GM21723 (cell line): ENCODE data around the gene ABLIM3.

Source experiments
- ATAC-seq: cut with Tn5 transposase; IDR thresholded peaks from one replicate; pipeline ENCODE4 v1.9.1; 2021; ENCODE audit warnings: mild to moderate bottlenecking, moderate library complexity; ENCODE audit not compliant: unreplicated experiment

ABLIM3 gene

DNA sequence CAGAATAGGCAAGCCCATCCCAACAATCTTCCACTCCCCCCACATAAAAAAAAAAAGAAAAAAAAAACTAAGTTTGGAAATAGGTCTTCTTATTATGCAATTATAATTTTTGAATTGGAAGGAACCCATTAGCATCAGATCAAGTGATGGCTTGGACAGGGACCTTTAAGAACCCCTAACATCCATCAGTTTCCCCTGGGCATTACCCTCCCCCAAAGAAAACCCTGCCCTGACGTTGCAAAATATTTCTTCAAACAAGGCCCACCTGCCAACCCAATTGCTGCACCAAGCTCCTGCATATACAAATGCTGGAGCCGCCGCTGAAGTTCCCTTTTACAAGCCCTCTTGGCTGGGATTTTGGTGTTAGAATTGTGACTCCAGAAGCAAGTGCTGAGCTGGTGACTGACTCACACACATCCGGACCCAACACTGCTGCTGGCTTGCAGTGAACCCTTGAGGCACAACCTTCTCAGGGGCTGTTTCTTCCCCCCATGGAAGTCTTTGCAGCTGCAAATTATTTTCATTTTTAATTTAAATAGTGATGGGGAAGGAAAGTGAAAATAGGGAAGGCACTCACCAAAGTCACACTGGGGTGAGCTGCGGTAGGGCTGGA, 74.3 kb downstream of the ABLIM3 start:
- ATAC-seq: no peak

DNA sequence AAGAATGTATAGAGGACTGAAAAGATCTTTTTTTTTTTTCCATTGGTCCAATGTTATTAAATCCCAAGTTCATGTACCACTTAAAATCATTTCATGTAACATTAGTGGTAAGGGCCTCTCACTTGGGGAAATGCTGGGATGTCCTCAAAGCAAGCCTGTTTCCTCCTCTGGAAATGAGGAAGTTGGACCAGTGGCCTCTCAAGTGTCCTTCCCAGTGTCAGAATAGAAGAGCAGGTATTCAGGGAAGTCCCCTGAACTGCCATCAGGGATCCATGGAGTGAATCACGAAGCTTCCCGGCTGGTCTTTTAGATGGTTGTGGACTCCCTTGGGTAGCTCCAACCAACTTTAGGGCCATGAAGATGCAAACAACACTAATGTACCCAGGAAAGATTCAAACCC, 75.2 kb downstream of the ABLIM3 start:
- no peak for ATAC-seq

DNA sequence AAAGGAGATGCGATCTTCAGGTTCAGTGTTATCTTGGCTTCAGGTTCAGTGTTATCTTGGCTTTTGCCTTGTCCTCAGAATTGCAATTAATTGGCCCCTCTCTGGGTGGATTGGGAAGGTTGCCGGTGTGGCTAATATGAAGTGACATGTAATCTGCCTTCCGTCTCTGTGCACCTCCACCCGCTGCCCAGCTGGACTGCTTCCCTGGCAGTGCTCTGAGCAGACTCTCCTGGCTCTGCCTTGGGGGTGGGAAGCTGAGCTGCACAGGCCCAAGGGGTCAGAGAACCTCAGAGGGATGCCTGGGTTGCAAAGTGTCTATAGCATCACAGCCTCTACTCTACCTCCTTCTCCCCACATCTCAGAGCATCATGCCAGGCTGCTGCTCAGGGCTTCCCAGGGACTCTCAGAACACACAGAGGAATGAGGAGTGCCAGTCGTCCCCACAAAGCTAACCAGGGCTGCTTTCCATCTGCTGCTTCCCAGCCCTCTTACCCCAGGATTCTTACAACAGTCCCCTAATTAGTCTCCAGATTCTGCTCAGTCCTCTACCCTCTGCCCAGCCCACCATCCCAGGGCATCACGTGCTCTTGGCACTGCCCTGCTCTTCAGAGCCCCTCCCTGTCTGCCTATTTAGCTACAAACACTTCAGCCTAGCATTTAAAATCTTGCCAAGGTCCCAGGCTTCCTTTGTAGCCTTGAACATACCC, 76.0 kb downstream of the ABLIM3 start:
- no peak for ATAC-seq

DNA sequence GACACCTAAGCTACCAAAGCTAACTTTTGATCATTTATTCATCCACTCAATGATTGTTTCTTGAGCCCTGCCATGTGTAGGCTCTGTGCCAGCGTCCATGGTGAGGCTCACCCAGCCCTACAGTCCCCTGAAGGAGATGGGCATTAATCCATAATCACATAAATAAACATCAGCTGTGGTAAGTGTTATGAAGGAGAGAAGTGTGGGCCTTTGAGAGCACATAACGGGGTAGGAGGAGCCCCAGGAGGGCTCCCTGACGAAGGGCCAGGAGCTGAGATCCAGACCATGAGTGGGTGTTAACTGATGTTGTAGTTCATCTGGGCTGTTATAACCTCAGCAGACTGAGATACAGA, 76.5 kb downstream of the ABLIM3 start:
- ATAC-seq: no peak

DNA sequence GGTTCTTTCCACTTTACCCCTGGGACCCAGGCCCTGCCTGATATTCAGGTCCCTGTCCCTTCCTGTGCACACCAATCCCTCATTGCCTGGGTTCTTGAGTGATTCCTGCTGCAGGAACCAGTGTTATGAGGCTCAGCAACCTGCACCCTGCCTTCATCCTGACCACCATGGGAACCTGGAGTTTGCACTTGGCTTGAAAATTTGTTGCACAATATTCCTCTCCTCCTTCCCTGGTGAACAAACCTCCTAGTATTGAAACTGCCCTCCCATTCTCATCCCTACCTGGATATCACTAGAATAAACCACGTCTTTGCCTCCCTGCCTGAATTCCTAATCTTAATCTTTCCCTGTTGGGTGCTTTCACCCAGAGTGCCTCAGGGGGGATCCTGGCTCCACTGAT, 78.3 kb downstream of the ABLIM3 start:
- no peak for ATAC-seq

DNA sequence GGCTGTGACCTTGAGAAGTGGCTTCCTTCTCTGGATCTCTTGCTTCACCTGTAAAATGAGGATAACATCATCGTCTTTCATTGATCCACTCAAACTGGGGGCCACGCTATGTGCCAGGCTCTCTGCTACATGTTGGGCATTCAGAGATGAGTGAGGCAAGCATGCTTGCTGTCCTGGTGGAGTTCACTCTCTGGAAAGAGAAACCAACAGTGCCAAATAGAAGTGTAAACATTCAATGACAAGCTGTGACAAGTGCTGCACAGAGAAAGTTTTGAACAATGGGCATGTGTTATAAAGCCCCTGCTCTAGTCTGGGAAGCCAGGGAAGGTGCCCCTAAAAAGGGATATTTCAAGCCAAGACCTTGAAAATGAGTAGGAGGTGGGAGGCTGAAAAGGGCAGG, 79.5 kb downstream of the ABLIM3 start:
- no peak for ATAC-seq

DNA sequence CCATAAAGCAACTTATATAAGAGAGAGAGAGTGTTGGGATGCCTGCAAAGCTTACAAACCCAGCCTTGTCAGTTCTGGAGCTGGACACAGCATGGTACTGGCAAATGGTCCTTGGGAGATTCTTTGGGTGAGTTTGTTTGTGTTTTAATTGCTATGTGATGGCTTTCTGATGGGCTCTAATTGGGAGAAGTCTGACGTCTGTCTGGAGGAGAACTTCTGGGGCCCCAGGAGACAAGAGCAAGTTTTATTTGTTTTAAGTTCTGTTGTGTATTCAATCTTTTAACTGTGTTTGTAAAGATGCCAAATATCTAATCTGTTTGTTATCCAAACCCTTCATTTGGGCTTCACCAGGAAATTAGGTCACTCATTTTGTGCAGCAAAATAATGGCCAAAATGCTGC, 80.0 kb downstream of the ABLIM3 start:
- no peak for ATAC-seq

DNA sequence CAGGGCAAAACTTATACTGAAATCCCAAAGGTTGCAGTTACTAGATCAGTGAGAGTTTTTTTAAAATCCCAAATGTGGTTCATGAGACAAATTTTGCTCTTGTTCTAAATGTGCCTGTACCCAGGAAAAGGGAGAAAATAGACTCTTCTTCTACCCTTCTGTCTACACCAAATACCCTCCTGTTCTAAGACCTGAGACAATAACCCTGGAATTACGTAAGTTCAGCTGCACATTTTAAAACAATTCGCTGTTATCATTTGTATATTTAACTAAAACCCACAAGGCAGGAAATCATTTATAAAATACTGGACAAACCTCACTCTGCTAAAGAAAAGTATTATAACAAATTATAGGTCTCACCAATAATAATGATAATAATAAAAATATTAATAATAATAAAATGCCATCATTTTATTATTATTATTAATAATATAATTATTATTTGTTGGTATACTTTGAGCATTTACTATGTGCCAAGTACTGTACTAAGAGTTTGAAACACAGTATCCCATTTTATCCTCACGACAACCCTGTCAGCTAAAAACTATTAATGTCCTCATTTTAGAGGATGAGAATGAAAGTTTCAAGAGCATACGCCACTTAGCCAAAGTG, 80.5 kb downstream of the ABLIM3 start:
- ATAC-seq: no peak

DNA sequence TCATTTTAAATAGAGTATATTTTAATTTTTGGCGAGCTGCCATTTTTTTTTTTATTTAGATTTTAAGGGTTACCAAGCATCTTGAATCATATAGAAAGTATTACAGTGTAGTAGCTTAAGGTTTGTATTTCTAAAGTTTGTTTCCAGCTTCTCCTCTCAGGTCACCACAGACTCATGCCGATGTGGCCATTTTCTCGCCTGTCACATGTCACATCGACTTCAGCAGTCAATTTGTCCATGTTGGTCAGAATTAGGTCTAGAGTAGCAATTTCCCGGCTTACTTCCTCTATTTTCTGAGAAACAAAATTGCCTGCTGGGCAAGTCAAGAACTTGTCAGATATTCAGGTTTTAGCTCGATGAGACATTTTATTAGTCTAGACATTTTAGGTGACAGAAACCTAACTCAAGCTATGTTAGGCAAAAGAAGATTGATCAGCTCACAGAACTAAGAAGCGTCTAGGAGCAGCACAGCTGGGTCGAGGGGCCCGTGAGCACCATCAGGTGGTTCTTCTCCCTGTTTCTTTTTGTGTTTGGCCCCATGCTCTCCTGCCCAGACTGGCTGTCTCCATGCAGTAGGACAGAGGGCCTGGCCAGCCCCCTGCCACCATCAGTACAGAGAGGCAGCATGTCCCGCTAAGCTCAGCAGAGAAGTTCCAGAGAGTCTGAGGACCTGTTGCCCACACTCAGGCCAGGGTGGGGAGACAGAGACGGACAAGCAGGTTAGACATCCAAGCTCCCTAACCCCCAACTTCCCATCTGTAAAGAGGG, 82.0 kb downstream of the ABLIM3 start:
- ATAC-seq: no peak

DNA sequence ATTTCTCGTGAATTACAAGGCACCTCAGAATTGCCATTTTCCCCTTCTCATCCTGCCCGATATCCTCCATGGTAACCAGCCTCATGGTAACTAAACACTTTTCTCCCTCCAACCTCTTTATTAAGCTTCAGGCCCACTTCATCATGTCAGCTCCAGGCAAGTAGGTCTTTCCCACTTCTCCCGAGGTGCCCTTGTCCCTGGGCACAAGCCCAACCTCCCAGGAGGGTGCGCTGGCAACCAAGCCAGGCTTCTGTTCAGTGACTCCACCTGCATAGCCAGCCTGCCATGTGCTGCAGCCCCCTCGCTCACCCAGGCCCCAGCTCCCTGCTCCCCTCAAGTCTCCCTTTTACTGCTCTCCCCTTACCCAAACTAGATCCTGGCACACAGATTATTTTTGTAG, 83.0 kb downstream of the ABLIM3 start:
- no peak for ATAC-seq

DNA sequence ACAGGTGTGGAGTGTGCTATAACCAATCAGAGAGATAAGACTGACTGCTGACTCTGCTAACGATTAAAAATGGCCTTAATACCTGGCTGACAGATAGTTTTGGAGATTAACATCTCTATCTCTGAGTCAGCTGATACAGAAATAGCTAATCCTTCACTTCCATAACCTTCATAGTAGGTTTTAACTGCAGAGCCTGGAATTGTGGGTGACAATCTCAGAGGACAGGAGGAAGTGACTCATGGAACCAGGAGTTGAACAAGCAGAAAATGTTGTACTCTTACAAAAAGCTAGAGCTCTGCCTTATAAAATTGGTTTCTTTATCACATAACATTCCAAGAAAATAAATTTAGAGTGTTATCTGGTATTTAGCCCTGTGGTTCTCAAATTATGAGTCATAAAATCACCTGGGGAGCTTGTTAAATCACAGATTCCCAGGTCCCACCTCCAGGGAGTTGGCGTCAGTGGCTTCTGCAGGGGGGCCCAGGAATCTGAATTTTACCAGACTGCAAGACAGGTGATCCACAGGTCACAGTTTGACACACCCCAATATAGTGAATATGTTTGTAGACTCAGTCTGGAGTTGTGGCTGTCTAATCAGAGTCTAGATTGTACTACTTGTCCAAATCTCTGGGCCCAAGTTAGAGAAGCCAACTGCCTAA, 86.0 kb downstream of the ABLIM3 start:
- ATAC-seq: no peak

DNA sequence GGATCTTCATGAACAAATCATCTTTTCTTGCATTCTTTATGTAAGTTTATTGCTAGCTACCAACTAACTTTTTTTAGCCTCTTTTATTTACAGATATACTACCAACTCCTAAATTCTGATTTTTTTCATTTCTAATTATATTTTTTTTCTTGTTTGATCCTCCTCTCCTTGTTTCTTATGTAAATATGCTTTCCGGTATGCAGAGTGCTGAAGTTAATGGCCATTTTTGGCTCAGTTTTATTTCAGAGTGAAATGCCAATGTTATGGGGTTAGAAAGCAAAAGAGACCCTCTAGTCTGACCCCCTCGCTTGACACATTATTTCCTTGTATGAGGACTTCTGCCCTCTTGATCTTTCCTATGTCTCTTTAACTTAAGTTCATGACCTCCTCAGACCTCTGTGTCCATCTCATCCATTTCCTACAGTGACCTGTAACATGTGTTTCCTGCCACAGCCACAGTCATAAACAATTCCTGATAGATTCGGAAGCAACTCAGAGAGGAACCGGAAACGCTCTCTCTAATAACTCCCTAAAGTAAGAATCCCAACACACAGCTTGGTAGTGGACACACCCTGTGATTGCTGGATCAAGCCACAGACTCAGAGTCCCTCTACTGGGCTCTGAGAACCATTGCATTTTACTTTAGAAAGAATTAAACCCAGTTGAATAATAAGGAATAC, 87.5 kb downstream of the ABLIM3 start:
- no peak for ATAC-seq

DNA sequence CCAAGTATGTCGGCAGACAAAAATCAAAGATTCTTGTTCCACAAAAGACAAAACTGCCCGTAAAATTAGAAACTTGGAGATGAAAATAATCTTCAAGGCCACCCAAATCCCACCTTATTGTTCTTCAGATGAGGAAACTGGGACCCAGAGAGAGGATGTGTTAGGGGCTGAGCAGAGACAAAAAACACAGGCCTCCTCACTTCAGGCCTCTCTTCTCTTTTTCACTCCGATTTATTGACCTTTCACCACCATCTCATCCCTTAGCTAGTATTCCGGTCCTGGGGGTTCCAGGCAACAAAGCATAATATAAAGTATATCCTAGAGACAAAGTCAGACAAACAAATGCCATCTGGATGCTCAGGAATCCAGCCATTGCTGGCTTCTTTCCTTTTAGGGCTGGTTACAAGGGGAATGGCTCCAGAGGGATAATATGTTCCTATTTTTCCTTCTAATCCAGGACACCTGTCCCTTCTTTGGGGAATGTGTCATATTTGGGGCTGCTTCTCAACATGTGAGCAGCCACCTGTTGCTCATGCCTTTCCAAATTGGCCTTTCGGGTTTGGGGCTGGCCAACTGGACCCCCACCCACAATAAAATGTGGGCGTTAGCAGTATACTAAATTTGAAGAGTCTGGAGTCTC, 88.1 kb downstream of the ABLIM3 start:
- ATAC-seq: no peak

DNA sequence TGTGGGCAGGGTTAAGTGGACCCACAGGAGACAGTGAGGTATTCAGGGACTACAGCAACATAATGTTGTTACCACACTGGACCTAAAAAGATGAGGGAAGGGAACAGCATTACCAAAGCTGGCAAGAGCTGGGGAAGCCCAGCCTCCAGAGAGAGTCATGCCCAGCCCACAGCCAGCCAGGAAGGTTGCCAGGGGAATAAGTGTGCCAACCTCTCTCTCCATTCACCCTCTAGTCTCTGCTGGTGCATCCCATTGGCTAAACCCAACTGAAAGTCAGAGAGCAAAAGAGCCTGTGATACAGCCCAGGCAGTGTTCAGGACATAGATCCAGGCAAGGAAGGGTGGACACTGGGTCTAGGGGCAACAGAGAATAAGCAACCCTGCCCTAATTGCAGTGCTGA, 94.5 kb downstream of the ABLIM3 start:
- no peak for ATAC-seq

DNA sequence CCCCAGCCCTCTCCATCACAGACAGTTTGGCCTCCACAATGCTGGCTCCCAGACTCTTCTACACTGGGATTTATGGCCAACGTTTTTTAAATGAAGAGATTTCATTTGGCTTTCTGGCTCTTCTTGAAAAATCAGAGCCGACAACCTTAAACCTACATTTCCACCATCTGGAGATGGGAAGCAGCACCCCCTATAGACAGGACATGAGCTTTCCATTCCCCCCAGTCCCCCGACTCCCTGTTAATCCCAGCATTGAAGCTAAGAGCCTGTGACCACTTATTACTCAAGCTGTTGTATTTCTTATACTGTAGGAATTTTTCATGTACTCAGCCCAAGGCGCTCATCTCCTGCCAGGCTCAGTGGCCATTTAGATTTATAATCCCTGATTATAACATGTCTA, 96.4 kb downstream of the ABLIM3 start:
- no peak for ATAC-seq

DNA sequence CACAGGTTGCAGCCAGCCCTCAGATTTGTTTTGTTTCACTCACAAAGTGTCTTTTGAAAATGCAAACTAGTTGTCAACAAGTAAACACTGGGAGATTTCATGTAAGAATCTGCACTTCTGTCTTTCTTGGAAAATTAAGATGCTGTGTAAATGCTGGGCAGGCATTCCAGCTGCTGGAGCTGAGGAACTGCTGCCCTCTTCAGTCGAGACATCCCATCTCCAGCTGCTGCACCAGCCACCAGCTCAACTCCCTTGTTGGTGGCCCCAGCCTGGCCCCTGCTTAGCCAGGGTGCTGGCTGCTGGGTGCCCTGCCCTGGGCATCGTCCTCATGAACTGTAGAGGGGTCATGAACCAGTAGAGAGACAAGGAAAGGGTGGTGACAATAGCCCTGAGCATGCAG, 97.2 kb downstream of the ABLIM3 start:
- ATAC-seq: no peak

DNA sequence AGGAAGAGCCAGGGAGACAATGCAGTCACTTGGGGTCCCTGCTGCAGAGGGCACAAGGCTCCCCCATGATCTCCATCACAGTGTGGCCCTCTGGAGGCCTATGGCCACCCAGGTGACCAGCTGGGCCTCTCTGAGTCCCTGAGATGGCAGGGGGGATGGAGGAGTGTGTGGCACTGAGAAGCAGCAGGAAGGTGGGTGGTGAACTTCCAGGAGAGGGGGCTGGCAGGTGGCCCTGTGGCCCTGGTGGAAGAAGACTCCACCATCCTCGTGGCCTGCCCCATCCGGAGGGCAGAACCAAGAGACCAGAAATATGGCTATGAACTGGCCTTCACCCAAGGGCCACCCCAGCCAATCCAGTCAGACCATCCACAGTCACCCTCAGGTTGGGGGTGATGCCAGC, 98.6 kb downstream of the ABLIM3 start:
- ATAC-seq: peak; percentile 7

DNA sequence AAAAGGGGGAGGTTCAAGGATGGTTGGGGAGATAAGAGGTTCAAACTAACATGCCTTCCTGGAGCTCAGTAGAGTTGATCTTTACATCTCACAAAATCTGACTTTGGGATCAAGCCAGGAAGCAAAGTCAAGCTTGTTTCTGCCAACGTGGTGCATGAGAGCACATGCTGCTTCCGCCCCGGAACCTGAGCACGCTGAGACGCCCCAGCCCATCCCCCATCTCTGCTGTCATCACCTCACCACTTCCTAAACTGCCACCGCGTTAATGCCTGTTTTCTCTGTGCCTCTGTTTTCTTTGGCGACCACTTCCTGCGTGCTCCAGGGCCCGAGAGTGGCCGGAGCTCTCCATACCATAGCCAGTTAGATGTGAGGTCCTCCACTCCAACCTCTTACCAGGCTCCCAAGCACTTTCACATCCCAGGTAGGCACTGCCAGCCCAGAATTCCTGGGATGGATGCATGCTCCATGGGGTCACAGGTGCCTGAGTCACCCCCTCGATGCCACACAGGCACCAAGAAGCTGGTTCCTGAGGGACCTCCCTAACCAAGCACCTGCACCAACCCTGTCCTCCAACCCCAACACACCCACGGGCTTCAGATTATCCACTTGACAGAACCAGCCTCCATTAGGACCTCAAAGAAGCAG, 99.2 kb downstream of the ABLIM3 start:
- peak; percentile 72 for ATAC-seq

DNA sequence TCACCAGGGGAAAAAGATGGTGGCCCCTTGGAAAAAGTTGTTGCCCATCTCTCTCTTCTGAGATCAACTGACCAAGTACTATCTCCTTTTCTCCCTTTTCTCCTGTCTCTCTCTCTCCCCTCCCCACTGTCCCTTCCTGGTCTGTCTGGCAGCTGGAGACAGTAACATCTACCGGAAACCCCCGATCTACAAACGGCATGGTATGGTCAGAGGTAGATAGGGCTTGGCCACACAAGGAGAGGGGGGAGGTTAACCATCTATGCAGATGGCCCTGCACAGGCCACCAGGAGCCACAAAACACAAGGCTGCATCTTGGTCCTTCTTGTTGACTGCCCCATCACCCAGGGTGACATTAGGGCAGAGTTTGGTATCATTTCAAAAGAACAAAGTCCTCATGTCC, 101.0 kb downstream of the ABLIM3 start:
- ATAC-seq: no peak

DNA sequence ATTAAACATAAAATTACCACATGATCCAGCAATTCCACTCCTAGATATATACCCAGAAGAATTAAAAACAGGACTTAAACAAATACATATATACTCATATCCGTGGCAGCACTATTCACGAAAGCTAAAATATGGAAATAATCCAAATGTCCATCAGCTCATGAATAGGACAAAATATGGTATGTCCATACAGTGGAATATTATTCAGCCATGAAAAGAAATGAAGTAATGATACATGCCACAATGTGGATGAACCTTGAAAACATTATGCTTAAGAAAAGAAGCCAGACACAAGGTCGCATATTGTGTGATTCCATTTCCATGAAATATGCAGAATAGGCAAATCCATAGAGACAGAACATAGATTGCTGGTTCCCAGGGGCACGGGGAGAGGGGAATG, 105.6 kb downstream of the ABLIM3 start:
- ATAC-seq: no peak
